Activated CD8-positive, alpha-beta T cell treated with anti-CD3 and anti-CD28 coated beads for 36 hours (primary cell): ENCODE measurements around the gene NOCT. TPM values are rescaled to one million over a fixed set of nuclear protein-coding genes. Genes with fewer than 3 reads are reported as not detected.
"Not testable (repeated sequence)": the region's sequence is repeated elsewhere in the genome, so short reads cannot be mapped to it uniquely, and the experiment has no call there.

Experiments
- ATAC-seq: fragments of 200-7000 bp; cut with Tn5 transposase; one replicate; pipeline ENCODE4 v1.10.0; 2021; ENCODE audit warnings: mild to moderate bottlenecking, moderate library complexity
- CTCF ChIA-PET: fragments of 350-600 bp; sonication (Branson Sonifier 250); formaldehyde crosslinking; loops from one replicate; lab custom pipeline; 2021; ENCODE audit warnings: antibody characterized with exemption; lab: Charles Lee
- POLR2A ChIA-PET: fragments of 350-600 bp; sonication (Branson Sonifier 250); formaldehyde crosslinking; loops from one replicate; lab custom pipeline; 2021; ENCODE audit warnings: antibody characterized with exemption; lab: Charles Lee
- DNase-seq: peaks from one replicate; pipeline ENCODE4 v3.0.0-alpha.2; 2020
- H3K27ac Mint-ChIP-seq: one replicate; pipeline ENCODE4 v1.8.0; 2021; ENCODE audit warnings: mild to moderate bottlenecking, mixed read lengths
- H3K27me3 Mint-ChIP-seq: one replicate; pipeline ENCODE4 v1.8.0; 2021; ENCODE audit warnings: mixed read lengths
- H3K36me3 Mint-ChIP-seq: one replicate; pipeline ENCODE4 v1.8.0; 2021; ENCODE audit warnings: low read depth, mixed read lengths
- H3K4me1 Mint-ChIP-seq: one replicate; pipeline ENCODE4 v1.8.0; 2021; ENCODE audit warnings: low read depth, mixed read lengths
- H3K4me3 Mint-ChIP-seq: one replicate; pipeline ENCODE4 v1.8.0; 2021; ENCODE audit warnings: mild to moderate bottlenecking, moderate library complexity, mixed read lengths
- H3K9me3 Mint-ChIP-seq: one replicate; pipeline ENCODE4 v1.8.0; 2021; ENCODE audit warnings: mixed read lengths
- CTCF ChIP-seq: fragments of 200-600 bp; IDR thresholded peaks from one replicate; pipeline ENCODE4 v1.8.0; 2022; ENCODE audit warnings: antibody characterized with exemption, mild to moderate bottlenecking
- intact Hi-C: fragments of 100-400 bp; cut with micrococcal nuclease; formaldehyde crosslinking; loops from one replicate; pipeline ENCODE4 v1.10.0; 2022
- total RNA-seq, 2 experiments: library from RNA; stranded (reverse); gene quantifications; one replicate each; pipeline ENCODE4 v1.2.3, GENCODE V29; 2021

Gene NOCT
- total RNA-seq, 2 experiments from 2014 or later, result 21.5 to 24.9 TPM

DNA sequence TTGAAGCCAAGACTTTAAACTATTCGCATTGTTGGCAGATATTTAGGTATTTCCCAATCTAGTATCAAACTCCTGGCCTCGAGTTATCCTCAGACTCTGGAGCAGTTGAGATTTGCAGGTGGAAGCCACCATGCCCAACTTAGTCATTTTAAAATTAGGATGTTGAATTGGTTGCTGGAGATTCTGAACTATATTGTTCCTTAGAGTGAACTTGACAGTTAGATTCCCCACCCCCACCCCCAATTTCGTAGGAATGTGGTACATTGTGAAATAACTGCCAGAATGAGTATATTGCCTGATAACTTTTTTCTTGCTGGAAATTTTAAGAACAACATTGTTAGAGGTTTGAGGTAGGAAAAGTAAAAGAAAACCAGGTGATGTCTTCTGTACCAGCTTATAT is 2.3 kb downstream of the NOCT start:
- intact Hi-C loops, result no loop called here
- Mint-ChIP-seq H3K27ac (no peak overlapping the region), H3K9me3 (no peaks in the 10 kb centered on the region), H3K4me3 (peak overlapping the region; percentile 20), H3K27me3 (no peaks in the 10 kb centered on the region), H3K4me1 (peaks cover 43% of the 10 kb centered on the region), H3K36me3 (peaks cover 27% of the 10 kb centered on the region)
- TF ChIP-seq CTCF, result no peak
- ChIA-PET POLR2A (interaction anchor here (0.9 kb wide), 1 partner anchor 66 kb away, joined by 3 read pairs; no protein-coding TSS in a partner anchor), CTCF (interaction anchor here (1.3 to 5.7 kb wide), 2 partner anchors 10 to 14 kb away, joined by 4 to 79 read pairs; no protein-coding TSS in a partner anchor)
- ATAC-seq (no peak), DNase-seq (no peak)

DNA sequence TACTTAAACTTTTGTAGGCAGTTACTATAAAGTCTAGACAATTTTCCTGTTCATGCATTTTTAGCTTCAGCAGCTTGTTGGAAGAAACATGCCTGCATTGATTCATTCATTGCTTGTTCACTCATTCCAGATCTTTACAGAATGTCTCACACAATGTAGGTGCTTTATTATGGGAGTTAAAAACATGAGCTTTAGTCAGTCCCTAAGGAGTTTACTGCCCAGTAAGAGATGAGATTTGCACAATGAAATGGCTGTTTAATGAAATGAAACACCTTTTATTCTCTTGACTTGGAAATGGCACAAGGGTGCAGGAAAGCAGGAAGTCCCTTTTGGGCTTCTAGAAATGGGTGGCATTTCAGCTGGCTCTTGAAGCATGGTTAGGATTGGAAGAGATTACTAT is 2.9 kb downstream of the NOCT start:
- Mint-ChIP-seq H3K4me3 (peak overlapping the region; percentile 20), H3K9me3 (no peaks in the 10 kb centered on the region), H3K36me3 (peaks cover 30% of the 10 kb centered on the region), H3K4me1 (peaks cover 45% of the 10 kb centered on the region), H3K27ac (no peak overlapping the region), H3K27me3 (no peaks in the 10 kb centered on the region)
- TF ChIP-seq CTCF, result no peak
- DNase-seq (no peak), ATAC-seq (no peak)
- ChIA-PET CTCF (interaction anchor here (1.3 to 5.7 kb wide), 2 partner anchors 9 to 13 kb away, joined by 4 to 79 read pairs; no protein-coding TSS in a partner anchor), POLR2A (interaction anchor here (0.9 to 1.3 kb wide), 2 partner anchors 18 to 66 kb away, joined by 3 read pairs; no protein-coding TSS in a partner anchor)
- intact Hi-C loops, result no loop called here

DNA sequence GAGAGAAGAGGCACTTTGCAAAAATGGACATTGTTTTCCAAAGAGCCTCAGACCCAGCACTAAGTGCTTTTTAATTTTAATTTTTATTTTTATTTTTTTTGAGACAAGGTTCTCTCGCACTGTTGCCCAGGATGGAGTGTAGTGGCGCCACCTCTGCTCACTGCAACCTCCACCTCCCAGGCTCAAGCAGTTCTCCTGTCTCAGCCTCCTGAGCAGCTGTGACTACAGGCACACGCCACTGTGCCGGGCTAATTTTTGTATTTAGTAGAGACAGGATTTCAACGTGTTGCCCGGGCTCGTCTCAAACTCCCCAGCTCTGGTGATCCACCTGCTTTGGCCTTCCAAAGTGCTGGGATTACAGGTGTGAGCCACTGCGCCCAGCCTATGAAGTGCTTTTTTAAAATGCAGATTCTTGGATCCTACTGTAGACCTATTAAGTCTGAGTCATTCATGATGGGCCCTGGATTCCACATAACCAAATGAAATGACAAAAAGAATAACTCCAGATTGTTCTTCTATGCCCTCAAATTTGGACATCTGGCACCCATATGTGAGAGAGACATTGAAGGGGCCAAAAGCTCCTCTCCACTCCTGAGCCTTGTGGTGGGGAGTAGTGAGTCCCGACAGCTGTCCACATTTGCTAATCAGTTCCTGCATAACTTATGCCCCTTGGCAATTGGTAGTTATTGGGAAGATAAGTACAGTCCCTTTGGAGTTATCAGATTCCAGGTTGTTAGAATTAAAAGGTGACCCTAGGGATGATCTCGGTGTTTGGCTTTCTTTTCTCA is 3.6 kb downstream of the NOCT start:
- ChIA-PET CTCF (interaction anchor here (0.7 to 5.7 kb wide), 3 partner anchors 8 to 13 kb away, joined by 3 to 79 read pairs (median 4); no protein-coding TSS in a partner anchor), POLR2A (interaction anchor here (1.3 kb wide), 1 partner anchor 17 kb away, joined by 3 read pairs; no protein-coding TSS in a partner anchor)
- no peak for DNase-seq
- TF ChIP-seq CTCF, result no peak
- Mint-ChIP-seq H3K36me3 (peaks cover 30% of the 10 kb centered on the region), H3K27me3 (no peaks in the 10 kb centered on the region), H3K27ac (no peak overlapping the region), H3K4me1 (peaks cover 39% of the 10 kb centered on the region), H3K4me3 (peak overlapping the region; percentile 20), H3K9me3 (no peaks in the 10 kb centered on the region)
- no peak for ATAC-seq
- intact Hi-C loops, result no loop called here

GRCh38 chr4:139020384-139020783 is 4.8 kb downstream of the NOCT start:
- H3K27me3 Mint-ChIP-seq, result no peaks in the 10 kb centered on the region

GRCh38 chr4:139021071-139021470 is 5.5 kb downstream of the NOCT start:
- H3K27me3 Mint-ChIP-seq, H3K9me3 Mint-ChIP-seq, H3K4me3 Mint-ChIP-seq, intact Hi-C loops, H3K27ac Mint-ChIP-seq, ATAC-seq, DNase-seq: not testable (repeated sequence)
- peaks cover 31% of the 10 kb centered on the region for H3K36me3 Mint-ChIP-seq
- ChIA-PET CTCF (interaction anchor here (5.7 kb wide), 1 partner anchor 11 kb away, joined by 79 read pairs; no protein-coding TSS in a partner anchor), POLR2A (interaction anchor here (0.6 to 1.6 kb wide), 3 partner anchors 9 to 58 kb away, joined by 3 to 7 read pairs (median 3); no protein-coding TSS in a partner anchor)
- peaks cover 30% of the 10 kb centered on the region for H3K4me1 Mint-ChIP-seq

More at GRCh38 chr4:139020384-139020783, 4.8 kb downstream of the NOCT start:
- no peak for TF ChIP-seq CTCF
- POLR2A ChIA-PET, result interaction anchor here (0.8 to 1.6 kb wide), 2 partner anchors 10 to 18 kb away, joined by 3 to 7 read pairs; no protein-coding TSS in a partner anchor
- CTCF ChIA-PET, result interaction anchor here (0.7 to 5.7 kb wide), 2 partner anchors 7 to 11 kb away, joined by 3 to 79 read pairs; no protein-coding TSS in a partner anchor
- H3K27ac Mint-ChIP-seq, result no peak overlapping the region
- DNase-seq (no peak), ATAC-seq (no peak)
- peaks cover 32% of the 10 kb centered on the region for H3K36me3 Mint-ChIP-seq
- intact Hi-C loops, result no loop called here
- peaks cover 30% of the 10 kb centered on the region for H3K4me1 Mint-ChIP-seq
- H3K4me3 Mint-ChIP-seq, result no peak overlapping the region
- no peaks in the 10 kb centered on the region for H3K9me3 Mint-ChIP-seq
